ENCODE data around the gene UBTD1. TPM values are rescaled to one million over a fixed set of nuclear protein-coding genes. Genes with fewer than 3 reads are reported as not detected.
A peak's percentile ranks its signal among the peaks of the same experiment; 100 is the strongest.
"Not testable (repeated sequence)": the region's sequence is repeated elsewhere in the genome, so short reads cannot be mapped to it uniquely, and the experiment has no call there.

The UBTD1 gene
- polyA plus RNA-seq, 3 donors from 2014 or later, result 1.7 to 3.2 (median 2.9) TPM

DNA sequence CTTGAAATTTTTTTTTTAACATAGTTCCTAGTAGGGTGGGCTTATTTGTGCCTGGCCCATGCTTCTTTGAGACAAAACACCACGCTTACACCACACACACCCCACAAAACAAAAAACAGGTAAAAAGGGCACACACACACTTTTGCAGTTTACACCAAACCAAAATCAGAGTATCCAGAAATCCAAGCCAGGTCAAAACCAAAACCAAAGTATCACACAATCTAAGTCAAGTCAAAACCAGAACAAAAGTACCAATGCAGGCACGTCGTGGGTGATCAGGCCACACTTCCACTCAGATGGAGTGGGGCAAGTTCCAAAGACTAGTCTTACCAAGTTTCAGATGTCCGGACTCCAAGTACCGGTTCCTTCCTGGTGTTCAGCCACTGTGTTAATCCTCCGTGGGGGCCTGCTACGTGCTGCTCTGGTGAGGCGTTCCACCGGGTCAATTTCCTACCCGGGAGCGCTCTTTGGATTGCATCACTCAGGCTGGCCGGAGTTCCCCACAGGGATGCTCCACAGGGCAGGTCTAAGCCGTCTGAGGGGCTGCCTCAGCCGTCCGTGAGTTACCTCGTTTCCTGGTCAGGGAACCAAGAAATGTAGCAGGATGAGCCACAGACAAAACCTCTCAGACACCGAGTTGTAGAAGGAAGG lies 62.1 kb downstream of the UBTD1 start:
- not testable (repeated sequence) for H3K4me1 Mint-ChIP-seq; H3K9me3 Mint-ChIP-seq; H3K4me3 Mint-ChIP-seq; DNase-seq; H3K36me3 Mint-ChIP-seq; H3K27me3 Mint-ChIP-seq (ENCODE audit: low read depth in 3 of 3); H3K27ac Mint-ChIP-seq

DNA sequence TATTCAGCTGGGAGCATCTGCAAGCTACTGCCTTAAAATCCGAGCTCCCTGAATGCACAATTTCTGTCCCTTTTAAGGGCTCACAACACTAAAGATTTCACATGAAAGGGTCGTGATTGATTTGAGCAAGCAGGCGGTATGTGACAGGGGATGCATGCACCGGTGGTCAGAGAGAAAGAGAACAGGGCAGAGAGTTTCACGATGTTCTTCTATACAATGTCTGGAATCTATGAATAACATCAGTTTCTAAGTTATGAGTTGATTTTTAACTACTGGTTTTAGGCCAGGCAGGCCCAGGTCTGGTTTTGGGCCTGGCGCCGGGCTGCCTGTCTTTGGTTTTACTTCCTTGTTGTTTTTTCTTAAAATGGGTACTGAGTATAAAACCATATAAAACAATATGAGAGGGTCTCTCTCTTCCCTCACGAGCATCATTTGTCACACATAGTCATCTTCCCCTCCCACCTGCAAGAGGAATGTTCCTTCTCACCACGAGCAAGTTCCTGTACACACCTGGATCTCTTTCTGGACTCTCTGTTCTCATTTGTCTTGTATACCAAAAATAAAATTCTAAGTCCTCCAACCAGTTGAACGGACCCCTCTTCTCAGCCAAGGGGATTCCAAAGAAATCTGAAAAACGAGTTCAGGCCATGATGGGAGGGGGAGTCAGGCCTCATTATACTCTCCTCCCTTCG lies 62.8 kb downstream of the UBTD1 start:
- not testable (repeated sequence) for DNase-seq; H3K27me3 Mint-ChIP-seq (ENCODE audit: low read depth in 3 of 3); H3K36me3 Mint-ChIP-seq; H3K9me3 Mint-ChIP-seq; H3K4me1 Mint-ChIP-seq; H3K27ac Mint-ChIP-seq; H3K4me3 Mint-ChIP-seq

DNA sequence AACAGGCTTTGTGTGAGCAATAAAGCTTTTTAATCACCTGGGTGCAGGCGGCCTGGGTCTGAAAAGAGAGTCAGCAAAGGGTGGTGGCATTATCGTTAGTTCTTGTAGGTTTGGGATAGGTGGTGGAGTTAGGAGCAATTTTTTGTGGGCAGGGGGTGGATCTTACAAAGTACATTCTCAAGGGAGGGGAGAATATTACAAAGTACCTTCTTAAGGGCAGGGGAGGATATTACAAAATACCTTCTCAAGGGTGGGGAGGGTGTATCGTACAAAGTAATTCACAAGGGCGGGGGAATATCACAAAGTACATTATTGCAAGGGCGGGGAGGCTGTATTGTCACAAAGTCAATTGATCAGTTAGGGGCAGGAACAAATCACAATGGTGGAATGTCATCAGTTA lies 63.6 kb downstream of the UBTD1 start:
- H3K9me3 Mint-ChIP-seq; H3K36me3 Mint-ChIP-seq; H3K27me3 Mint-ChIP-seq (ENCODE audit: low read depth in 3 of 3); H3K4me3 Mint-ChIP-seq; H3K4me1 Mint-ChIP-seq; H3K27ac Mint-ChIP-seq; DNase-seq: not testable (repeated sequence)

- DNase-seq, result no peak
- Mint-ChIP-seq H3K4me1 (no peaks in the 10 kb centered on the region), H3K27me3 (ENCODE audit: low read depth in 3 of 3) (peaks cover 0 to 2% (median 0%) of the 10 kb centered on the region in 3 donors), H3K4me3 (no peak overlapping the region), H3K9me3 (no peaks in the 10 kb centered on the region), H3K27ac (no peak overlapping the region), H3K36me3 (no peaks in the 10 kb centered on the region)
Observed at GRCh38 chr10:97563337-97563736, 64.6 kb downstream of the UBTD1 start.

DNA sequence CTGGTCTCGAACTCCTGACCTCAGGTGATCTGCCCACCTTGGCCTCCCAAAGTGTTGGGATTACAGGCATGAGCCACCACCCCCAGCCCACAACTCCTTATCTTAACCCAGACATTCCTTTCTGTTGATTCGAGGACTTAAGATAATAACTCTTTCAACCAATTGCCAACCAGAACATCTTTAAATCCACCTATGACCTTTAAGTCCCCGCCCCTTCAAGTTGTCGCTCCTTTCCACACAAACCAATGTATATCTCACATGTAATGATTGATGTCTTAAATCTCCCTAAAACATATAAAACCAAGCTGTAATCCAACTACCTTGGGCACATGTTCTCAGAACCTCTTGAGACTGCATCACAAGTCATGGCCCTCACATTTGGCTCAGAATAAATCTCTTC lies 66.1 kb downstream of the UBTD1 start:
- H3K27me3 Mint-ChIP-seq (ENCODE audit: low read depth in 3 of 3), result peaks cover 0 to 3% (median 0%) of the 10 kb centered on the region in 3 donors
- no peaks in the 10 kb centered on the region for H3K9me3 Mint-ChIP-seq
- DNase-seq, result no peak
- H3K4me3 Mint-ChIP-seq, result no peak overlapping the region
- no peaks in the 10 kb centered on the region for H3K4me1 Mint-ChIP-seq
- H3K36me3 Mint-ChIP-seq, result no peaks in the 10 kb centered on the region
- H3K27ac Mint-ChIP-seq, result no peak overlapping the region

- no peak for DNase-seq
- Mint-ChIP-seq H3K4me3 (no peak overlapping the region), H3K4me1 (no peaks in the 10 kb centered on the region), H3K9me3 (no peaks in the 10 kb centered on the region), H3K36me3 (no peaks in the 10 kb centered on the region), H3K27me3 (ENCODE audit: low read depth in 3 of 3) (peaks cover 0 to 3% (median 0%) of the 10 kb centered on the region in 3 donors), H3K27ac (no peak overlapping the region)
Observed at GRCh38 chr10:97566336-97566996, 67.7 kb downstream of the UBTD1 start.

GRCh38 chr10:97567891-97568290 lies 69.2 kb downstream of the UBTD1 start:
- no peak for DNase-seq
- Mint-ChIP-seq H3K9me3 (no peaks in the 10 kb centered on the region), H3K27me3 (ENCODE audit: low read depth in 3 of 3) (peaks cover 0 to 3% (median 0%) of the 10 kb centered on the region in 3 donors), H3K27ac (no peak overlapping the region), H3K4me1 (no peaks in the 10 kb centered on the region), H3K36me3 (no peaks in the 10 kb centered on the region), H3K4me3 (no peak overlapping the region)

GRCh38 chr10:97570146-97570788 lies 71.5 kb downstream of the UBTD1 start:
- Mint-ChIP-seq H3K4me1 (no peaks in the 10 kb centered on the region), H3K27ac (no peak overlapping the region), H3K4me3 (no peak overlapping the region), H3K36me3 (no peaks in the 10 kb centered on the region), H3K9me3 (no peaks in the 10 kb centered on the region), H3K27me3 (ENCODE audit: low read depth in 3 of 3) (peaks cover 0 to 2% (median 0%) of the 10 kb centered on the region in 3 donors)
- DNase-seq, result no peak

- H3K4me3 Mint-ChIP-seq, result no peak overlapping the region
- H3K9me3 Mint-ChIP-seq, result no peaks in the 10 kb centered on the region
- no peaks in the 10 kb centered on the region for H3K36me3 Mint-ChIP-seq
- peaks cover 0 to 2% (median 0%) of the 10 kb centered on the region in 3 donors for H3K27me3 Mint-ChIP-seq (ENCODE audit: low read depth in 3 of 3)
- H3K27ac Mint-ChIP-seq, result no peak overlapping the region
- no peak for DNase-seq
- H3K4me1 Mint-ChIP-seq, result no peaks in the 10 kb centered on the region
Observed at GRCh38 chr10:97570789-97571471, 72.2 kb downstream of the UBTD1 start.

DNA sequence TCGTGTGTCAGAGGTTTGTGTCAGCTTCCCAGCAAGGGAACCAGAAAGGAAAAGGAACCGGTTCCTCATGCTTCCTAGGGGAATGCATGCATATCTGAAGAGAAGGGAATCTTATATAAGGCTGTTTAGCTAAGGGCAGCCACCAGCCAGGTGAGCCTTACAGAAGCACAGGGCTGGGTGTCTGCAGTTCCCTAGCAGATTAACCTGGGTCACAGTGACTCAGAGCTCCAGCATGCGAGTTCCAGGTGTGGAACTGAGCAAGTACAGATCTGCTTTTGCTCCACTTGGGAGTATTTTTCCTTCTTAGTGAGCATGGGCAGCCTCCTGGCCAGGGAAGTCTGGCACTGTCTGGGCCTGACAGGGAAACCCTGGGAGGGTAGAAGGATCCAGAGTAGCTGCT lies 72.9 kb downstream of the UBTD1 start:
- H3K36me3 Mint-ChIP-seq, result no peaks in the 10 kb centered on the region
- no peak overlapping the region for H3K4me3 Mint-ChIP-seq
- no peaks in the 10 kb centered on the region for H3K4me1 Mint-ChIP-seq
- no peaks in the 10 kb centered on the region for H3K9me3 Mint-ChIP-seq
- H3K27me3 Mint-ChIP-seq (ENCODE audit: low read depth in 3 of 3), result peaks cover 0 to 2% (median 0%) of the 10 kb centered on the region in 3 donors
- DNase-seq, result no peak
- no peak overlapping the region for H3K27ac Mint-ChIP-seq

GRCh38 chr10:97572214-97572989 lies 73.7 kb downstream of the UBTD1 start, which contains the start of gene ANKRD2:
Gene ANKRD2 (plus strand): TSS chr10:97572779. CDS start chr10:97572789, 10 bp downstream.
- H3K27ac Mint-ChIP-seq, result peak within 1 kb of the TSS in 1 of 6 donors; percentile 74
- H3K36me3 Mint-ChIP-seq, result no peaks in the 10 kb centered on the region
- DNase-seq, result peak; percentile 51 to 65 (median 61)
- H3K4me3 Mint-ChIP-seq, result no peak within 1 kb of the TSS
- H3K9me3 Mint-ChIP-seq, result no peaks in the 10 kb centered on the region
- H3K27me3 Mint-ChIP-seq (ENCODE audit: low read depth in 3 of 3), result peaks cover 0 to 2% (median 0%) of the 10 kb centered on the region in 3 donors
- no peaks in the 10 kb centered on the region for H3K4me1 Mint-ChIP-seq

- Mint-ChIP-seq H3K36me3 (no peaks in the 10 kb centered on the region), H3K27ac (peak overlapping the region in 1 of 6 donors; percentile 74), H3K4me1 (no peaks in the 10 kb centered on the region), H3K9me3 (no peaks in the 10 kb centered on the region), H3K27me3 (ENCODE audit: low read depth in 3 of 3) (peaks cover 0 to 2% (median 0%) of the 10 kb centered on the region in 3 donors), H3K4me3 (no peak overlapping the region)
- no peak for DNase-seq
Observed at GRCh38 chr10:97573021-97573420, 74.3 kb downstream of the UBTD1 start.

GRCh38 chr10:97573672-97574071 lies 74.9 kb downstream of the UBTD1 start:
- no peaks in the 10 kb centered on the region for H3K36me3 Mint-ChIP-seq
- no peaks in the 10 kb centered on the region for H3K9me3 Mint-ChIP-seq
- DNase-seq, result no peak
- peaks cover 0 to 2% (median 0%) of the 10 kb centered on the region in 3 donors for H3K27me3 Mint-ChIP-seq (ENCODE audit: low read depth in 3 of 3)
- no peak overlapping the region for H3K27ac Mint-ChIP-seq
- no peaks in the 10 kb centered on the region for H3K4me1 Mint-ChIP-seq
- H3K4me3 Mint-ChIP-seq, result no peak overlapping the region

Data from immature natural killer cell (primary cell).